Hepatocyte (in vitro differentiated cells): ENCODE results near the gene NUMA1.

Experiments
- EZH2phosphoT487 ChIP-seq: fragments of 200-600 bp; sonication (generic); IDR thresholded peaks from one replicate; pipeline ENCODE4 v1.6.1; 2018; ENCODE audit warnings: antibody characterized with exemption, mild to moderate bottlenecking, low read depth, moderate library complexity; ENCODE audit not compliant: unreplicated experiment, severe bottlenecking
- TF ChIP-seq, protein P1 (sequence below): fragments of 200-600 bp; sonication (generic); IDR thresholded peaks from 2 replicates; pipeline ENCODE4 v1.5.1; 2016; ENCODE audit warnings: antibody characterized with exemption, mild to moderate bottlenecking; ENCODE audit not compliant: poor library complexity

DNA sequence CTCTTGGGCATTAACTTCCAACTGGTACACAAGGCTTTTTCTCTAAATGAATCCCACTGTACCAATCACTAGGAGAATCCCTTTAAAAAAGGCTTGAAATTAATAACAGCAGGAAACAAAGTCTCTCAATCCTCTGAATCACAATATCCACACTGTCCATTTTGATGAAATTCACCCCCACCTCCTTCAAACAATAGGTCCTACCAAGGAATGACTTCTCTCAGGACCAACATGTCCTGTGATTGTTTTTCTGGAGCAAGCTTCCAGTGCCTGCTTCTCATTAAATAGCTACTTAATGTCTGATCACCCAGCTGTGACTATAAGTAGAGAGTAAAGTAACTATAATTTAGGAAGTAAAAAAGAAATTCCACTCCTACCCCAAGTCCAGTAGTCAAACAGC lies 13.1 kb downstream of the NUMA1 start:
- TF ChIP-seq, protein P1, sequence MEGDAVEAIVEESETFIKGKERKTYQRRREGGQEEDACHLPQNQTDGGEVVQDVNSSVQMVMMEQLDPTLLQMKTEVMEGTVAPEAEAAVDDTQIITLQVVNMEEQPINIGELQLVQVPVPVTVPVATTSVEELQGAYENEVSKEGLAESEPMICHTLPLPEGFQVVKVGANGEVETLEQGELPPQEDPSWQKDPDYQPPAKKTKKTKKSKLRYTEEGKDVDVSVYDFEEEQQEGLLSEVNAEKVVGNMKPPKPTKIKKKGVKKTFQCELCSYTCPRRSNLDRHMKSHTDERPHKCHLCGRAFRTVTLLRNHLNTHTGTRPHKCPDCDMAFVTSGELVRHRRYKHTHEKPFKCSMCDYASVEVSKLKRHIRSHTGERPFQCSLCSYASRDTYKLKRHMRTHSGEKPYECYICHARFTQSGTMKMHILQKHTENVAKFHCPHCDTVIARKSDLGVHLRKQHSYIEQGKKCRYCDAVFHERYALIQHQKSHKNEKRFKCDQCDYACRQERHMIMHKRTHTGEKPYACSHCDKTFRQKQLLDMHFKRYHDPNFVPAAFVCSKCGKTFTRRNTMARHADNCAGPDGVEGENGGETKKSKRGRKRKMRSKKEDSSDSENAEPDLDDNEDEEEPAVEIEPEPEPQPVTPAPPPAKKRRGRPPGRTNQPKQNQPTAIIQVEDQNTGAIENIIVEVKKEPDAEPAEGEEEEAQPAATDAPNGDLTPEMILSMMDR: no peak
- no peak for TF ChIP-seq EZH2phosphoT487
